GM12865 (cell line): ENCODE data around the gene GASK1B.

ENCODE experiments used
- DNase-seq: peaks from one replicate; pipeline ENCODE4 v3.0.0; 2010; ENCODE audit warnings: low read depth
- H3K4me3 ChIP-seq: 2 replicates; pipeline ENCODE4 v1.5.1; 2011; ENCODE audit warnings: mild to moderate bottlenecking, low read depth, low read length, control low read depth
- CTCF ChIP-seq: IDR thresholded peaks from 2 replicates; pipeline ENCODE4 v1.5.1; 2011; ENCODE audit warnings: low read length, control low read depth, low read depth, inconsistent platforms; ENCODE audit not compliant: insufficient read depth; ENCODE audit errors: missing control alignments

The GASK1B gene

GRCh38 chr4:158164768-158165213 lies 8.0 kb downstream of the GASK1B start:
- H3K4me3 ChIP-seq: no peak overlapping the region
- no peak for TF ChIP-seq CTCF
- no peak for DNase-seq

GRCh38 chr4:158163941-158164767 lies 8.7 kb downstream of the GASK1B start:
- no peak for TF ChIP-seq CTCF
- no peak for DNase-seq
- no peak overlapping the region for H3K4me3 ChIP-seq

GRCh38 chr4:158162631-158163030 lies 10.2 kb downstream of the GASK1B start:
- DNase-seq: no peak
- TF ChIP-seq CTCF: no peak
- no peak overlapping the region for H3K4me3 ChIP-seq

GRCh38 chr4:158161551-158162354 lies 11.1 kb downstream of the GASK1B start:
- no peak overlapping the region for H3K4me3 ChIP-seq
- no peak for DNase-seq
- no peak for TF ChIP-seq CTCF

- no peak overlapping the region for H3K4me3 ChIP-seq
- no peak for TF ChIP-seq CTCF
- no peak for DNase-seq
Observed at GRCh38 chr4:158159718-158160094, 13.1 kb downstream of the GASK1B start.

- TF ChIP-seq CTCF: no peak
- no peak overlapping the region for H3K4me3 ChIP-seq
- DNase-seq: no peak
Observed at GRCh38 chr4:158159054-158159717, 13.6 kb downstream of the GASK1B start.
